Osteoblast (primary cell): ENCODE data around the gene ZBED4. TPM values are rescaled to one million over a fixed set of nuclear protein-coding genes. Genes with fewer than 3 reads are reported as not detected.

Experiments
- DNase-seq: peaks from one replicate; pipeline ENCODE4 v3.0.0; 2011; ENCODE audit warnings: low spot score, mixed read lengths; ENCODE audit not compliant: insufficient read length; ENCODE audit errors: missing footprints
- H2AFZ ChIP-seq: 2 replicates; pipeline ENCODE4 v1.6.0; 2011; ENCODE audit warnings: mild to moderate bottlenecking, low read length
- H3K27ac ChIP-seq: 2 replicates; pipeline ENCODE4 v1.5.1; 2011; ENCODE audit warnings: mild to moderate bottlenecking, low read depth, low read length, moderate library complexity
- H3K27me3 ChIP-seq: 2 replicates; pipeline ENCODE4 v1.6.0; 2012; ENCODE audit warnings: mild to moderate bottlenecking, control low read depth, inconsistent platforms, low read length, moderate library complexity; ENCODE audit not compliant: insufficient read depth
- H3K36me3 ChIP-seq: 2 replicates; pipeline ENCODE4 v1.5.1; 2011; ENCODE audit warnings: mild to moderate bottlenecking, low read length, control low read depth, moderate library complexity; ENCODE audit not compliant: insufficient read depth
- H3K4me1 ChIP-seq: 2 replicates; pipeline ENCODE4 v1.5.1; 2011; ENCODE audit warnings: mild to moderate bottlenecking, low read length, control low read depth, moderate library complexity; ENCODE audit not compliant: insufficient read depth
- H3K4me2 ChIP-seq: 2 replicates; pipeline ENCODE4 v1.6.0; 2011; ENCODE audit warnings: mild to moderate bottlenecking, low read length; ENCODE audit not compliant: insufficient read depth
- H3K4me3 ChIP-seq: fragments of 200-600 bp; sonication (generic); 3 replicates; pipeline ENCODE4 v1.5.1; 2012; ENCODE audit warnings: mild to moderate bottlenecking, low read length, inconsistent platforms; ENCODE audit not compliant: insufficient read depth
- H3K79me2 ChIP-seq: 2 replicates; pipeline ENCODE4 v1.6.0; 2012; ENCODE audit warnings: mild to moderate bottlenecking, low read length, control low read depth, inconsistent platforms; ENCODE audit not compliant: insufficient read depth
- H3K9me3 ChIP-seq: 2 replicates; pipeline ENCODE4 v1.5.1; 2011; ENCODE audit warnings: low read depth, low read length, control low read depth
- H4K20me1 ChIP-seq: 2 replicates; pipeline ENCODE4 v1.6.0; 2012; ENCODE audit warnings: mild to moderate bottlenecking, low read length, control low read depth; ENCODE audit not compliant: insufficient read depth
- CTCF ChIP-seq: IDR thresholded peaks from 2 replicates; pipeline ENCODE4 v1.5.1; 2011; ENCODE audit warnings: mild to moderate bottlenecking, low read depth, low read length, moderate library complexity; ENCODE audit errors: extremely low read depth
- small RNA-seq: library from RNA; depleted of rRNA; stranded (forward); fragments of <200 nt; gene quantifications from one replicate; pipeline ENCODE3, GENCODE V24; 2012
- total RNA-seq: library from RNA; depleted of rRNA; stranded (reverse); fragments of >200 nt; gene quantifications from 2 replicates; pipeline ENCODE4 v1.2.3, GENCODE V29; 2012

ZBED4 gene
- total RNA-seq, 1 donor: 8.3 TPM

- Histone ChIP-seq H3K4me2 (no peak overlapping the region), H3K9me3 (no peaks in the 10 kb centered on the region), H2AFZ (no peak overlapping the region), H3K36me3 (no peaks in the 10 kb centered on the region), H4K20me1 (no peaks in the 10 kb centered on the region), H3K27ac (no peak overlapping the region), H3K79me2 (no peaks in the 10 kb centered on the region), H3K27me3 (no peaks in the 10 kb centered on the region), H3K4me3 (no peak overlapping the region), H3K4me1 (peaks cover 3% of the 10 kb centered on the region)
- DNase-seq: no peak
- no peak for TF ChIP-seq CTCF
Measured at GRCh38 chr22:49936973-49937757, 83.5 kb downstream of the ZBED4 start.

- no peak for TF ChIP-seq CTCF
- no peak overlapping the region for H3K27ac ChIP-seq
Measured at GRCh38 chr22:49937758-49938564, 84.3 kb downstream of the ZBED4 start.

DNA sequence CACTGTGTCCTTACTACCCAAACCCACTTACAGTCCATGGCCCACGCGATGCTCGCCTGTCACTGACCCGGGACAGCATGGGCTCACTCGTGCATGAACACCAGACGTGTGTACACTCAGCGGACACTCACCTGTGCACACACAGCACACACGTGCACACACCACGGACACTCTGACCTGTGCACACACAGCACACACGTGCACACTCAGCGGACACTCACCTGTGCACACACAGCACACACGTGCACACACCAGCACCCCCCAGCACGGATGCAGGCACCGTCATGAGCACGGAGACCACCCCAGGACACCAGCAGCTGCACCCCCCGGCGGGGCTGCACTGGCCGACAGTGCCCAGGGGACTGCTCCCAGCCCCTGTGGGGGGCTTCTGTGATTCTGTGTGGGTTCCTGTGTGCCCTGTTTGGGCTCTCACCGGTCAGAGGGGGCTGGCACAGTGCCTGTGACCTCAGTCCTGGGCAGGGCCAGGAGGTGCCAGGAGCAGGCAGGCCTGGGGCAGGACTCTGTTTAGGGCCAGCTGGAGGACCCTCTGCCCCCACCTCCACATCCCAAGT is 85.0 kb downstream of the ZBED4 start:
- Histone ChIP-seq H3K79me2 (no peaks in the 10 kb centered on the region), H3K4me2 (no peak overlapping the region), H4K20me1 (no peaks in the 10 kb centered on the region), H3K9me3 (no peaks in the 10 kb centered on the region), H3K4me3 (no peak overlapping the region), H3K4me1 (peaks cover 3% of the 10 kb centered on the region), H3K27ac (no peak overlapping the region), H3K27me3 (no peaks in the 10 kb centered on the region), H2AFZ (no peak overlapping the region), H3K36me3 (no peaks in the 10 kb centered on the region)
- TF ChIP-seq CTCF: no peak
- DNase-seq: no peak

More at GRCh38 chr22:49937758-49938564, 84.3 kb downstream of the ZBED4 start:
- no peaks in the 10 kb centered on the region for H4K20me1 ChIP-seq
- no peaks in the 10 kb centered on the region for H3K79me2 ChIP-seq
- no peak for DNase-seq
- H3K4me3 ChIP-seq: no peak overlapping the region
- peaks cover 3% of the 10 kb centered on the region for H3K4me1 ChIP-seq
- H3K9me3 ChIP-seq: no peaks in the 10 kb centered on the region
- H3K4me2 ChIP-seq: no peak overlapping the region
- no peaks in the 10 kb centered on the region for H3K36me3 ChIP-seq
- H2AFZ ChIP-seq: no peak overlapping the region
- no peaks in the 10 kb centered on the region for H3K27me3 ChIP-seq

Small RNAs within 50 kb of the gene (small RNA-seq; reads per million reads assigned to genes)
- gene AL117328.1: not detected
- gene RF00017: not detected

Other genes starting within 250 kb of the ZBED4 start
- 23.5 and 25.9 TPM in 2 replicates for gene BRD1, start 26.0 kb upstream of the ZBED4 start, total RNA-seq
- 18.8 and 20.0 TPM in 2 replicates for gene ALG12, start 64.6 kb downstream of the ZBED4 start, total RNA-seq
- gene CRELD2, start 64.8 kb downstream of the ZBED4 start, total RNA-seq: 28.0 and 31.1 TPM in 2 replicates
- gene PIM3, start 106.9 kb downstream of the ZBED4 start, total RNA-seq: 14.4 and 19.9 TPM in 2 replicates
- gene IL17REL, start 158.9 kb downstream of the ZBED4 start, total RNA-seq: not detected in 2 replicates
- not detected in 2 replicates for gene TTLL8, start 204.5 kb downstream of the ZBED4 start, total RNA-seq
- gene MLC1, start 231.6 kb downstream of the ZBED4 start, total RNA-seq: under 0.01 and 0.88 TPM in 2 replicates
- 0.36 and 0.59 TPM in 2 replicates for gene MOV10L1, start 236.2 kb downstream of the ZBED4 start, total RNA-seq